Ammon's horn (tissue), 1 donor: ENCODE data around the gene ZNRF3.
"Not testable (repeated sequence)": the region's sequence is repeated elsewhere in the genome, so short reads cannot be mapped to it uniquely, and the experiment has no call there.

ENCODE experiments used
- DNase-seq: peaks from one replicate; pipeline ENCODE4 v3.0.0-alpha.2; 2016; ENCODE audit warnings: low spot score

ZNRF3 gene

DNA sequence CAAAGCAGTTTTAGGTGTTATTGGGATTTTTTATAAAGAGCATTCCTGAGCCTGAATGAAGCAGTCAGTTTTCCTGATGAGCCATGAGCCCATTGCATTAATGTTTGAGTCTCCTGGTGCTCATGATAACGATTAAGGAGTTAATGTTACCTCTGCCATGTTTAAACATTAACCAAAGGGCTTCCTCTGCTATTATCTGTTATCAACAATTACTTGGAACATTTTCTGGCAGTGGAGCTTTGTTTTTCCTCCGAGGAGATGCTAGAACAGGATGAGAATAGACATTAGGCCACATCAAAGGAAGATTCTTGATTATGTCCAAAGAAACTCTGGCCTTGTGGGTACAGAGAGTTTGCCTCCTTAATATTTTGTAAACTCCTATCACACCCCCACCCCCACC, 49.9 kb downstream of the ZNRF3 start:
- DNase-seq, result no peak

DNA sequence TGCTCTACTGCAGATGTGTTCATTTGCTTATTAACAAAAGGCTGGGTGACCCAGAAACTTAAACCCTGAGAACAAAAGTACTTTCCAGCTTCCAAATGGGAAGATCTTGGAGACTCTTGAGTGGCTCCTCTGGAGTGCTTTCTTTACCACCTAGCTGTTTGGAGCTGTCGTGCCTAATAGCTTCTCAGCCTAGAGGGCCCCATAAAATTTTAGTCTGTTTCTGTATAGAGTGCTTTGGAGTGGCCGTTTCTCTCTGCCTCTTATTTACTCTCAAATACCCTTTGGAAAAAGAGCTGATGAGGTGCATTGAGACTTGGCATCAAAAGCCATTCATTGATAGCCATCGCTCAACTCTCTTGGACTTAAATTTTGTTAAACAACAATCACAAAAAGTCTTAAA, 50.7 kb downstream of the ZNRF3 start:
- DNase-seq, result no peak

DNA sequence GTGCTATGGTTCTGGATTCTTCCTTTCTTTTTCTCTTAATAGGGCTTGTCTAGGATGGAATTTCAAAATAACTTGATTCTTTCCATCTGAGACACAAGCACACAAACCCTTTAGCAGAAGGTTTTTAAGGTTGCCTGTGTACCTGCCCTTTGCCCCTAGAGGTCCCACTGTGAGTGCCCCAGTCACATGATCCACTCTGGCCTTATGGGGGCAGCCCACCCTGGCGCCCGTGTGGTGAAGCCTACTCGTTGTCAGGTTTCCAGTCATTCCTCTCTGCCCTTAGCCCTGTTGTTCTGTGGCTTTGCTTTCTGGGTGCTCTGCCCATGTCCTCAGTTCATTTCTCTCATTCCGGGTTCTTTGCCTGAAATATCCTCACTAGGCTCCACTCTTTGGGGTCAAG, 51.8 kb downstream of the ZNRF3 start:
- no peak for DNase-seq

DNA sequence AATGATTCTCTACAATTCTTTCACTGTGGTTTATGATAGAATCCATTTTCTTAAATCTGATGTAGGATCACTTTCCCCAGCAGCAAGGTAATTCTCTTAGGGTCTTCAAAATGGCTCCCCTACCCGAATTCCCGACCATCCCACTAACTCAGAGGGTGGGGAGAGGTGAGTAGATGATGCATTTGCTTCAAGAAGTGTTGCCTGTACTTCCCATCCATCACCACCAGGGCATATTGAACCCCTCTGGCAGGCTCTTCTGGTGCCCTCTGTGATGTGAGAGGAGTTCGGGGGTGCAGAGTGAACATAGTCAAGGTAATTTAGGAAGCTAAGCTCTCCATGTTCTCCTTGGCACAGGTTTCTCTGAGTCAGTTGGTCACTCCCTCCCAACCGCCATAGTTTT, 52.3 kb downstream of the ZNRF3 start:
- DNase-seq, result no peak

DNA sequence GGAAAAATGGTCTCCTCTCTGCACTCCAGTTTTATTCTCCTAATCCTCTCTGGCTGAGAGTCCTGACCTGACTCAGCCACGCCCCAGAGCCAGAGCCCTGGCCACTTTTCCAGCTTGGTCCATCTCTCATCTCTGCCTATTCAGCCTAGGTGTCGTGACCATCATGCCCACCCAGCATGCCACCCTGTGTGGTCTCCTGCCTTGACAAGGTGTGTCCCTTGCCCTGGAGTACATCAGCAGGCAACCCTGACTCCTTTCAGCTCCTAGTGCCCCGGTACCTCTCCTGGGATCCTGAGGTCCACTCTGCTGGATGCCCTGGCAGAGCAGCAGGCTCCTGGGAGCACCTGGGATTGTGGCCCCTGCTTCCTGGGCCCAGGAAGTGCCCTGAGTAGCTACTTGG, 52.8 kb downstream of the ZNRF3 start:
- no peak for DNase-seq

DNA sequence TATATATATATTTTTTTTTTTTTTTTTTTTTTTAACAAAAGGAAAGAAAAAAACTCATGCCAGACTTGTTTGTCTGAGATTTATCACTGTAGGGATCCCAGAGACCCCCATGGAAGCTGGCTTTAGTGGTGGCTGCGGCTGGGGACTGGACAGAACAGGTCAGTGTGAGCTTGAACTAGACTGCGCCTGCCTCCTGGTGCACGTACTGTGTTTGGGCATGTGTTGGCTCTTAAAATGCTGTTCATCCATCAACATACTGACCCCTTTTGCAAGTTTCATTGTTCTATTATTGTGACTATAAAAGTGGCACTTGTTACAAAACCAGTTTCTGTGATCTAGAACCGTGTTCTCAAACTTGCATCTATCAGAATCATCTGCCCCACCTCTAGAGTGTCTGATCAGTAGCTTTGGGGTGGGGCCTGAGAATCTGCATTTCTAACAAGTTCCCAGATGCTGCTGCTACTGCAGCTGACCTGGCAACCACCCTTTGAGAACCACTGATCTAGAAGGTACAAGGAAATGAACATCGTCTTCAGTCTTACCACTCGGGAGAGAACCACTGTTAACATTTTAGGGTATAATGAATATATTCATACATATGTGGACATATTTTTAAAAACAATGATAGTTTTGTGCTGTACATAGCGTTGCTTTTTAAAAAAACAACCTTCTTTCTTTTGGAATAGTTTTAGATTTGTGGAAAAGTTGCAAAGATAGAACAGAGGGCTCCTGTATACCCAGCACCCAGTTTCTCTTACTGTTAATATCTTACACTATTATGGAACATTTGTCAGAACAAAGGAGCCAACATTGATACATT, 54.0 kb downstream of the ZNRF3 start:
- no peak for DNase-seq

DNA sequence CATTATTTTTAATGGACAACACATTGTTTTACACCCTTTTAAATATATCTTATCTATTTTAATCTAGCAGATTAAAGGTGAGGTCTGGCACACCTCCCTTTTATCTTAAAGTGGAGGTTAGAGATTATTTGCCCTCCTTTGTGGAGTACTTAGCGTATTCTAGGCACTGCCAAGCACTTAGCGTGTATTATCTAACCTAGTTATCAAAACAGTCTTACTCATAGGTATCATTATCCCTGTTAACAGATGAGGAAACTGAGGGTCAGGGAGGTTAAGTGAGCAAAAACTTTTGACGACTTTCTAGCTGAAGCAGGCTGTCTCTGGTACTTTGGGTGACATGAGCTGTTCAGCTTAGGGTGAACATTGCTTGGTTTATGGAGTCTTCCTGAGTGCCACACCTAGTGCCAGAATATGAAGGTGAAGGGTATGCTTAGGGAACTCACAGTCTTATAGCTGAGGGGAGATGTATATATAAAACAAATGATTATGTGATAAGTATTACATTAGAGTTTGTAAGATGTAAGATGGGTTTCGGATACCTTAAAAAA, 55.0 kb downstream of the ZNRF3 start:
- no peak for DNase-seq

DNA sequence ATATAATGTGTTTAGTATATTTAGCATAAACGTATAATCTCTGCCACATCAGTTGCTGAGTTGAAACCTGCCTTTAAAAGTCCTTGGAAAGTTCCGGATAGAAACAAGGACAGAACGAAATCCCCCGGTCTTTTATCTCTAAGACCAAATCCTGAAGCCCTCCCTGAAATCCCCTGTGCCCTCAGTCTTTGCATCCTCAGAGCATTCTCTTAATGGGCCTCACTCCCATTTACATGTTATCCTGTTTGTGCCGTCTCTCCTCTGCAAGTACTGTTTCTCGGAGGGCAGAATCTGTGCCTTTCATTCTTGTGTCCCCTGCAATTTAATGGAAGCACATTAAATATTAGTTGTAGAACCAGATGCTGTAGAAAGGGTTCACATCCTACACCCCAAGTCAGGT, 56.0 kb downstream of the ZNRF3 start:
- DNase-seq, result no peak

DNA sequence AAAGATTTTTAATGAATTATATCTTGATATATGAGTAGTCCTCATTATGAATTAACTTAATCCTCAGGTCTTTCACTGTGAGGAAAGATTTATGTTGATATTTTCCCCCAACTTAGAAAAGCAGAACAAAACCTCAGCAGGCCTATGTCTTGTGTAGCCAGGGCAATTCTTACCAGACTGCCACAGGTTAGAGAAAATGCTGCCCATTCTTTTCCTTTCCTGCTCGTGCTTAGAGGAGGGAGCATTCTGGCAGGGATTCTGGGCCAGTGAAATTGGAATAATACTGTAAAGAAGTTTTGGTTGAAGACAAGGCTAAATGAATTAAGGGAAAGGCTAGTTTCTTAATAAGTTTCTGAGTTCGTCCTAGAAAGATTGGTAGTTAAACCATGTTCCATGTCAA, 56.6 kb downstream of the ZNRF3 start:
- no peak for DNase-seq

DNA sequence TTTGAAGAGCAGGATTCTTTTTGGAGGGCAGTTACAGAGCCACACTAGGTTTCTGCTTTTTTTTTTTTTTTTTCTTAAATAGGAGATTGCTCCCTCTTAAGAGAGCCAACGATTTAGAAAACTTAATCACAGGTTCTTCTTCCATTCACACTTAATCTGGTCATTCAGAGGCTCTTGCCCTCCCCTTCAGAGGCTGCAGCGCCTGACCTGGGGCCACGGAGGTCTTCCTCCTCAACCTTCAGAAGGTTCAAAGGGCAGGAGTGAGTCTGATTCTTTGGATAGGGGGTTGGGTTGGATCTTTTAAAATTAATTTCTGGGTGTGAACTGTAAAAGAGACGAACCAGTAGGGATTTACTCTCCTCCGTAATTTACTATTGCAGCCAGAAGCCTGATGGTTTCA, 57.1 kb downstream of the ZNRF3 start:
- DNase-seq, result no peak

DNA sequence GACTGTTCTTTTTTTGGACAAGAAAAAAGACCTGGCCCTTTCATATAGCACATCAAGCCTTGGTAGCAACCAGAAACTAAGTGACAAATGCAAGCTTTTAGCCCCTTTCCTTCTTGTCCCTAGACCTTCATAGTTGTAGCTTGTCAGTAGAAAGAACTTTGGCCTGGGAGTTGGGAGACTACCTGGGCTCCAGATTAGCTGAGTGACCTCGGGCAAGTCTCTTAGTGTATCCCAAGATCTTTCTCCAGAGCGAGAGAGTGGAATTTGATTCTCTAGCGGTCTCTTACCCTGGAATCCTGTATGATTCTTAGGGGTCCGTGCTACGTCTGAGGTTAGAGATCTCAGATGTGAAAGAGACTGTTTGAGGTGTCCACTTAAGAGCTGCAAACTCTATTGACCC, 59.0 kb downstream of the ZNRF3 start:
- no peak for DNase-seq

DNA sequence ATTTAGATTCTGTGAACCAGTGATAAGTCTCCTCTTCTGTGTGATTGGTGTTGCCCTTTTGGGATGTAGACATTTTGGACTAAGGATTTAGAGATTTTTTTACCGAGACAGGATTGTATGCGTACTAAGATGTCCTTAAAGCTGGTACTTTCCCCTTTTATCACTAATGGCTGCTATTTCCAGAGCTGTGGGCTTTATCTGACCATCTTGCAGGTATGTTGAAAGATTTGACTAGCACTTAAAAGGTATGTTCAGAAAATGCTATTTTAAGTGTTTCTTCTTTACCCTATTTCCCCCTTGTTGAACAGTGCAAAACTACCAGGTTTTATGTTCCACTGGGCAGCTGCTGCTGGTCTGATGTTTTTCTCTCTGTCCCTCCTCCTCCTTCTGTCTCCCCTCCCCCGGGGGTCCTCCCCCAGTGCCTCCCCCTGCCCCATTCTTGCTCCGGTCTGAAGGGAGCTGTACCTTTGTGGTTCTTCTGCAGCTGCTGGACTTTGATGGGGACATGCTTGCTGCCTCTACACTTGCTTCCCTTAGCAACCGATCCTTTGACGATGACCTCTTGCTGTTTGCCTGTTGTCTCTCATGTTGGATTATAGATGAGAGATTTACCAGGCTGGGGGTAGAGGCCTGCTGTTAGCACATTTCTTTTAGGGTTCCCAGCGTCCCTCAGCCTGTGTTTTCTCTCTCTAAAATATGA, 59.6 kb downstream of the ZNRF3 start:
- no peak for DNase-seq

DNA sequence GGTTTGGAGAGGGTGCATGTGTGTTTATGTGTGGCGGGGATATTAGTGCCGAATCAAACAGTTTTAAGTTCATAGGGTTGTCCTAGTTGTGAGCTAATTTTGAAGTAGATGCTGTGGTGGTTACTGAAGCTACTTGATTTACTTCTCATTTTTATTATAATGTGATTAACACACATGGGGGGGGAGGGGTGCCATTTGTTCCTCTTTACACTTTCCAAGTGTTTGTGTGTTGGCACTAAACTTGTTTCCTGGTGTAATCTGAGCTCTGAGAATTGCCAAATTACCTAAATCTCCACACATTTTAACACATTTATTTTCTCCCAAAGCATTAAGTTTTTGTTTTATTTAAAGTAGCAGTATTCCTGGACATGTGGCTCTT, 60.1 kb downstream of the ZNRF3 start:
- DNase-seq, result no peak

DNA sequence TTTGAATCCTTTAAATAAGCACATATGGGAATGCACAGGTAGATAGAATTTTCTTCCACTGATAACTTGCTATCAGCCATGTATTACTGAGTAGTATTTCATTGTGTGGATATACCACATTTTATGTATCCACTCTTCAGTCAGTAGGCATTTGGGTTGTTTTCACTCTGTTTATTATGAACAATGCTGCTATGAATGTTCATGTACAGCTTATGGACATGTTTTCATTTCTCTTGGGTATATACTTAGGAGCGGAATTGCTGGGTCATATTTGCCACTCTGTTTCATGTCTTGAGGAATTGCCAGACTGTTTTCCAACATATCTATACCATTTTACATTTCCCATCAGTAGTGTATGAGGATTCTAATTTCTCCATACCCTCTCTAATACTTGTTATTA, 63.8 kb downstream of the ZNRF3 start:
- DNase-seq, result no peak

DNA sequence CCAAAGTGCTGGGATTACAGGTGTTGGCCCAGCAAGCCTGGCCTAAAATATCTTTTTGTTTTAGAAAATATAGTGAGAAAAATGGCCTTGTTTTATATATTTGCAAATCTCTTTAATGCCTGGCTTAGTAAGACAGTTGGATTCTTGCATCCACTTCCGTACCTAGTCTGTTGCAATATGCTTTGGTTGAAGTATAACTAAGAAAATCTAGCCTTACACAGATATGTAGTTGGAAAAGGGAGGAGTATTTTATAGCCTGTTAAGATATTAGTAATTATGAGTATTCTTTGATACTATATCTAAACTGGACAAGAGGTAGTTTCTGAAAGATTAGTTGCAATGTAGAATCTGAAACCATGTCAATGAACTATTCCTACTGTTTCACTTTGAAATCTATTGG, 65.1 kb downstream of the ZNRF3 start:
- DNase-seq, result no peak

DNA sequence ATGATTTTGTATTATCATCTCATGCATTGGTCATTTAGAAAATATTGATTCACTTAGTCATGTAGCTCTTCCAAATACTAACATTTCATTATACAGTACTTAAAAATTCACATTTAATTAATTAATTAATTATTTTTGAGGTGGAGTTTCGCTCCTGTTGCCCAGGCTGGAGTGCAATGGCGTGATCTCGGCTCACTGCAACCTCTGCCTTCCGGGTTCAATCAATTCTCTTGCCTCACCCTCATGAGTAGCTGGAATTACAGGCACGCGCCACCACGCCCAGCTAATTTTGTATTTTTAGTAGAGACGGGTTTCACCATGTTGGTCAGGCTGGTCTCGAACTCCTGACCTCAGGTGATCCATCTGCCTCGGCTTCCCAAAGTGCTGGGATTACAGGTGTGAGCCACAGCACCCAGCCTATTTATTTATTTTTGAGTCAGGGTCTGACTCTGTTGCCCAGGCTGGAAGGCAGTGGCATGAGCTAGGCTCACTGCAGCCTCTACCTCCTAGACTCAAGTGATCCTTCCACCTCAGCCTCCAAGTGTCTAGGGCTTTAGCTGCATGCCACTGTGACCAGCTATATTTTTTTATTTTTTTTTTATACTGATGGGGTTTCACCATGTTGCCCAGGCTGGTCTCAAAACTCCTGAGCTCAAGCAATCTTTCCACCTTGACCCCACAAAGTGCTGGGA, 65.6 kb downstream of the ZNRF3 start:
- DNase-seq, result not testable (repeated sequence)

DNA sequence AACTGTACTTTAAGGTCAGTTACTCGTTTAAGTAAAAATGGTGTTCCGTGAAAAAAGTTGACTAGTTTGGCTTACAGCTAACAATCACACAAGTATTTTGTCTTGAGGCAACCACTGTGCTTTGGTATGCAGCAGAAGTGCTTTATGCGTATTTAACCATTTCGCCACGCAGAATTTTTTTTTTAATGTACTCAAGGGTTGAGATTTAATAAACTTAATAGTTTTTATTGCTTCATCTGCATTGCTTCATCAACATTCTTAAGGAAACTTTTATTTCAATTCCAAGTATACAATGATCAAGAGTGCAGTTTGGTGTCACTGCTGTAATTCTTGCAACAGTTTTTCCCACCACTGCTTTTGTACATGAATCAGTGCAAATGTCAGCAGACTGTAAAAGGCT, 66.4 kb downstream of the ZNRF3 start:
- DNase-seq, result no peak

DNA sequence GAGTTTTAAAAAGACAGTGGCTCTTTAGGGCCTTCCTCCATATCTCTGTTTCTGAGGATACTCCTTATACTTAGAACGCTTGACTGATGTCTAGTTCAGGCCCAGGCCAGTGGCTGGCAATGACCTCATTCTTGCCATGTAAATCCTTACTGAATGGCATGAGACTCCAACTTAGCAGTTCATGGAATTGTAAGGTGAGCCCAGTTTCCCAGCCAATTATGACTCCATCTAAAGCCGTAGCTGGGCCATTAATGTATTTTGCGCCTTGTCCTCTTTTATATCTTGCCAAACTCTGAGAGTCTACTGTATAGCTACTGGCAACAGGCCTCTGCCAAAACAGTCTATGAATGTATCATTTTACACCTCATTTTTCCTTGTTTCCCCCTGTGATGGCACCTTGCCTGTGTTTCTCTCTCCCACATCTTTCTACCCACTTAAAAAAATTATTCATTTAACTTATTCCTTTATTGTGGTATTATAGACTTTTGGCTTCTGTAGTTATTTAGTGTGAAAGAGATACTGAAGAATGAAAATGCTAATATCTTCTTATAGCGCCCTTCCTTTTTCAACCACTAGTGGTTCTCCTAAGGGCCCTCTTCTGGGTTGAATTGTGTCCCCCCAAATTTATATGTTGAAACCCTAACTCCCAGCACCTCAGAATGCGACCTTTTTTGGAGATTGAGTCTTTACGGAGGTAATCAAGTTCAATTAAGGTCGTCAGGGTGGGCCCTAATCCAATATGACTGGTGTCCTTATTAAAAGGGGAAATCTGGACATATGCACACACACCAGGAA, 67.4 kb downstream of the ZNRF3 start:
- DNase-seq, result no peak

DNA sequence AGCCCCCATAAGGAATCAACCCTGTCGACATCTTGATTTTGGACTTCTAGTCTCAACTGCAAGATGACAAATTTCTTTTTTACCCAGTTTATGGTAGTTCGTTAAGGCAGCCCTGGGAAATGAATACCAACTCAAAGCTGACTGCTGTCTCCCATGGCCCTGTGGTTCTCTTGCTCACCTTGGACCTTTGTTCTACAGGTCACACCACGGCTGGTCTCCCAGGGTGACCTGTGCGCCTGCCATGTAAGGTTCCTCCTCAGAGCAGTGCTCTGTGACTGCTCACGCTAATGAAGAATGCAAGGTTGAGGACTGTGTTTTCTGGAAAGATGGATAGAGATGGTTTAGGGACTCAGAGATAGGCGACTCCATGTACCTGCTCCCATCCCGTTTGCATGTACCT, 68.2 kb downstream of the ZNRF3 start:
- no peak for DNase-seq

DNA sequence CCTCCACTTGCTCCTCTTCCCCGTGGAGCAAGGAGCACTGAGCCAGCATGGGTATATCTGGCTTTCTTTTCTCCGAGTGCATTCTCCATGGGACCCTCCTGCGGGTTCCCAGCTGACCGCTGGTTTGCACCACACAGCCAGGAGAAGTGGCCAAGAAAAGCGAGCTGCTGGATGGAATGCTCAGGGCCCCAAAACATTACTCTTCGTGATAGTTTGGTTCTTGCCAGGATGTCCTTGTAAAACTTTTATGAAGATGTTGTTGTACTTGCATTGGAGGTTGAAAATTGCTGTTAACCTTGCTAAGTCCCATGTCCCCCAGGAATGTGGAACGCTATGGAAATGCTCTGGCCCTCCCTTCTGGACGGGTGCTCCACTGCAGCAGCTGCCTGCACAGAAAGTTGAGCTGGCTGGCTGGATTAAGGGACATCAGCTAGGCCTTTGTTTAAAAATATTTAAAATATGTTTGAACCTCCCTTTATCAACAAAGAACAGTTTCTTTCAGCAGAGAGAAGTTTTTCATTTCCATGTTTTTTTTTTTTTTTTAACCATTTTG, 68.7 kb downstream of the ZNRF3 start:
- no peak for DNase-seq

DNA sequence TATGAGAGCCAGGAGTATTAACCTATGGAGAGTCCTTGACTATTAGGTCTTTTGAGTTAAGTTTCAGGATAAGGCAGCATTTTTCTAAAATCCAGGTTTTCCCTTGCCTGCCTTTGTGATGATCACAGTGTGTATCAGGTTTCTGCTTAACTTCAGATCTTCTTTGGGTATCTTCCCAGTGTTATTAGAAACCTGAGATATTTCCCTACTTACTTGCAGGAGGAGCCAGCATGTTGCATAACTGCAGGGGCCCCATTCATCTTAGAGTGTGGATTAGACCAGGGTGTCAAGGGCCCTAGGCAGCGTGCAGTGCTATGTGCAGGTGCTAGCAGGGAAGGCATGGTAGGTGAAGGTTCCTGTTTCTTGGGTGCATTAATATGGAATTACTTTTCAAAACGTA, 69.5 kb downstream of the ZNRF3 start:
- DNase-seq, result no peak

DNA sequence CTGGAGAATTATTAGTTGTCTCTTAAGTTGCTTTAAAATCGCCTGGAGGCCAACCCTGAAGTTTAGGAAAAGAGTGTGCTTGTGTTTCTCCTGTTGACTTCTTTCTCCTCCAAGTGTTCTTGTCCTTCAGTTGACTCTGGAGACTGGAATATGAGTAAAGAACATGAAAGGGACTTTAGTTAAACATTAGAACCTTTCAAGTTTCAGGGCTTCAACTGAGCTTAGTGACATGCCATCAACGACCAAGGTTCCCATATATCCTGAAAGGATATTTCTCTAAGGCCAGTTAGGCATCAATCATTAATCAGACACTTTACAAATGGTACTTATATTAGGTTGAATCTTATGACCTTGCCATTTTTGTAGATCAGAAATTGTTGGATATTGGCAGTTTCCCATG, 70.0 kb downstream of the ZNRF3 start:
- no peak for DNase-seq
